Measurements from ENCODE around the gene CRIP2. TPM values are rescaled to one million over a fixed set of nuclear protein-coding genes. Genes with fewer than 3 reads are reported as not detected.

CRIP2 gene
- total and polyA plus RNA-seq, 2 of the 13 experiments (the other 11 are each of a cell fraction or from before 2014, with no cell fraction given), result 31.6 to 37.9 TPM

GRCh38 chr14:105495990-105496830 lies 21.6 kb downstream of the CRIP2 start (continued):
- TF ChIP-seq, protein P1, sequence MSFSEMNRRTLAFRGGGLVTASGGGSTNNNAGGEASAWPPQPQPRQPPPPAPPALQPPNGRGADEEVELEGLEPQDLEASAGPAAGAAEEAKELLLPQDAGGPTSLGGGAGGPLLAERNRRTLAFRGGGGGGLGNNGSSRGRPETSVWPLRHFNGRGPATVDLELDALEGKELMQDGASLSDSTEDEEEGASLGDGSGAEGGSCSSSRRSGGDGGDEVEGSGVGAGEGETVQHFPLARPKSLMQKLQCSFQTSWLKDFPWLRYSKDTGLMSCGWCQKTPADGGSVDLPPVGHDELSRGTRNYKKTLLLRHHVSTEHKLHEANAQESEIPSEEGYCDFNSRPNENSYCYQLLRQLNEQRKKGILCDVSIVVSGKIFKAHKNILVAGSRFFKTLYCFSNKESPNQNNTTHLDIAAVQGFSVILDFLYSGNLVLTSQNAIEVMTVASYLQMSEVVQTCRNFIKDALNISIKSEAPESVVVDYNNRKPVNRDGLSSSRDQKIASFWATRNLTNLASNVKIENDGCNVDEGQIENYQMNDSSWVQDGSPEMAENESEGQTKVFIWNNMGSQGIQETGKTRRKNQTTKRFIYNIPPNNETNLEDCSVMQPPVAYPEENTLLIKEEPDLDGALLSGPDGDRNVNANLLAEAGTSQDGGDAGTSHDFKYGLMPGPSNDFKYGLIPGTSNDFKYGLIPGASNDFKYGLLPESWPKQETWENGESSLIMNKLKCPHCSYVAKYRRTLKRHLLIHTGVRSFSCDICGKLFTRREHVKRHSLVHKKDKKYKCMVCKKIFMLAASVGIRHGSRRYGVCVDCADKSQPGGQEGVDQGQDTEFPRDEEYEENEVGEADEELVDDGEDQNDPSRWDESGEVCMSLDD (CRISPR knock-in tag; IDR thresholded peaks at IDR 0.05; ENCODE audit: borderline replicate concordance), result peak; percentile 88
- no peak for TF ChIP-seq NFKBIZ (CRISPR knock-in tag; IDR thresholded peaks at IDR 0.05)
- TF ChIP-seq TCF12 (IDR thresholded peaks at IDR 0.05), result no peak
- TF ChIP-seq TCF12 (CRISPR knock-in tag; IDR thresholded peaks at IDR 0.05), result no peak
- TF ChIP-seq SUZ12 (IDR thresholded peaks at IDR 0.05; ENCODE audit: low read depth, low read length), result no peak
- no peak for TF ChIP-seq ZNF556 (CRISPR knock-in tag; IDR thresholded peaks at IDR 0.05; ENCODE audit: borderline replicate concordance)
- TF ChIP-seq TOE1 (CRISPR knock-in tag; IDR thresholded peaks at IDR 0.05), result 0 out of 2 replicates have a peak, but pooled peaks have one; percentile 39
- no peak for TF ChIP-seq NRL (CRISPR knock-in tag; IDR thresholded peaks at IDR 0.05; ENCODE audit: borderline replicate concordance)
- TF ChIP-seq, protein P2, sequence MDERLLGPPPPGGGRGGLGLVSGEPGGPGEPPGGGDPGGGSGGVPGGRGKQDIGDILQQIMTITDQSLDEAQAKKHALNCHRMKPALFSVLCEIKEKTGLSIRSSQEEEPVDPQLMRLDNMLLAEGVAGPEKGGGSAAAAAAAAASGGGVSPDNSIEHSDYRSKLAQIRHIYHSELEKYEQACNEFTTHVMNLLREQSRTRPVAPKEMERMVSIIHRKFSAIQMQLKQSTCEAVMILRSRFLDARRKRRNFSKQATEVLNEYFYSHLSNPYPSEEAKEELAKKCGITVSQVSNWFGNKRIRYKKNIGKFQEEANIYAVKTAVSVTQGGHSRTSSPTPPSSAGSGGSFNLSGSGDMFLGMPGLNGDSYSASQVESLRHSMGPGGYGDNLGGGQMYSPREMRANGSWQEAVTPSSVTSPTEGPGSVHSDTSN (CRISPR knock-in tag; IDR thresholded peaks at IDR 0.05), result no peak
- TF ChIP-seq ATF4 (CRISPR knock-in tag; IDR thresholded peaks at IDR 0.05), result no peak
- TF ChIP-seq GZF1 (CRISPR knock-in tag; IDR thresholded peaks at IDR 0.05), result 0 out of 2 replicates have a peak, but pooled peaks have one; percentile 33
- TF ChIP-seq TCF7 (IDR thresholded peaks at IDR 0.05; ENCODE audit: low read depth), result no peak
- TF ChIP-seq ZZZ3 (CRISPR knock-in tag; IDR thresholded peaks at IDR 0.05; ENCODE audit: borderline replicate concordance), result no peak
- TF ChIP-seq PAWR (CRISPR knock-in tag; IDR thresholded peaks at IDR 0.05; ENCODE audit: borderline replicate concordance), result no peak
- TF ChIP-seq RARG (CRISPR knock-in tag; IDR thresholded peaks at IDR 0.05; ENCODE audit: low read depth), result no peak
- peak; percentile 74; the same call in 1 of the 2 replicates for TF ChIP-seq ZNF790 (CRISPR knock-in tag; IDR thresholded peaks at IDR 0.05; ENCODE audit: borderline replicate concordance)
- no peak for TF ChIP-seq ZNF383 (CRISPR knock-in tag; IDR thresholded peaks at IDR 0.05; ENCODE audit: borderline replicate concordance)
- no peak for TF ChIP-seq KMT2A (CRISPR knock-in tag; IDR thresholded peaks at IDR 0.05)
- TF ChIP-seq ZNF232 (CRISPR knock-in tag; IDR thresholded peaks at IDR 0.05; ENCODE audit: borderline replicate concordance), result peak; percentile 40; the same call in 1 of the 2 replicates
- TF ChIP-seq, protein P3, sequence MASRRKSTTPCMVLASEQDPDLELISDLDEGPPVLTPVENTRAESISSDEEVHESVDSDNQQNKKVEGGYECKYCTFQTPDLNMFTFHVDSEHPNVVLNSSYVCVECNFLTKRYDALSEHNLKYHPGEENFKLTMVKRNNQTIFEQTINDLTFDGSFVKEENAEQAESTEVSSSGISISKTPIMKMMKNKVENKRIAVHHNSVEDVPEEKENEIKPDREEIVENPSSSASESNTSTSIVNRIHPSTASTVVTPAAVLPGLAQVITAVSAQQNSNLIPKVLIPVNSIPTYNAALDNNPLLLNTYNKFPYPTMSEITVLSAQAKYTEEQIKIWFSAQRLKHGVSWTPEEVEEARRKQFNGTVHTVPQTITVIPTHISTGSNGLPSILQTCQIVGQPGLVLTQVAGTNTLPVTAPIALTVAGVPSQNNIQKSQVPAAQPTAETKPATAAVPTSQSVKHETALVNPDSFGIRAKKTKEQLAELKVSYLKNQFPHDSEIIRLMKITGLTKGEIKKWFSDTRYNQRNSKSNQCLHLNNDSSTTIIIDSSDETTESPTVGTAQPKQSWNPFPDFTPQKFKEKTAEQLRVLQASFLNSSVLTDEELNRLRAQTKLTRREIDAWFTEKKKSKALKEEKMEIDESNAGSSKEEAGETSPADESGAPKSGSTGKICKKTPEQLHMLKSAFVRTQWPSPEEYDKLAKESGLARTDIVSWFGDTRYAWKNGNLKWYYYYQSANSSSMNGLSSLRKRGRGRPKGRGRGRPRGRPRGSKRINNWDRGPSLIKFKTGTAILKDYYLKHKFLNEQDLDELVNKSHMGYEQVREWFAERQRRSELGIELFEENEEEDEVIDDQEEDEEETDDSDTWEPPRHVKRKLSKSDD (CRISPR knock-in tag; IDR thresholded peaks at IDR 0.05; ENCODE audit: low read depth), result peak; percentile 44; the same call in 1 of the 2 replicates
- TF ChIP-seq ZNF34 (CRISPR knock-in tag; IDR thresholded peaks at IDR 0.05; ENCODE audit: borderline replicate concordance), result no peak

Data from HepG2 (cell line).